H1 (cell line): ENCODE measurements around the gene NAP1L2. TPM values are rescaled to one million over a fixed set of nuclear protein-coding genes. Genes with fewer than 3 reads are reported as not detected.
A peak's percentile ranks its signal among the peaks of the same experiment; 100 is the strongest.

Experiments
- CTCF ChIA-PET: fragments of 300-600 bp; sonication (Branson Sonifier 250); formaldehyde crosslinking; loops from one replicate; lab custom pipeline; 2021; ENCODE audit not compliant: partially characterized antibody; lab: Charles Lee
- POLR2A ChIA-PET: fragments of 300-600 bp; sonication (Branson Sonifier 250); formaldehyde crosslinking; loops from one replicate; lab custom pipeline; 2021; ENCODE audit warnings: inconsistent platforms; ENCODE audit not compliant: partially characterized antibody; lab: Charles Lee
- DNase-seq, 2 experiments: peaks; one replicate each; pipeline versions ENCODE4 v3.0.0 to v3.0.0-alpha.2; 2010 to 2022; ENCODE audit warnings: low spot score in 2 of 2, low read depth in 1 of 2, mixed read lengths in 1 of 2
- FAIRE-seq: peaks from 2 replicates; lab custom pipeline; 2011; peaks lifted over from hg19 to GRCh38; lab: Jason Lieb, UNC
- H2AFZ ChIP-seq: 2 replicates; pipeline ENCODE4 v1.8.1; 2012; ENCODE audit warnings: low read length, inconsistent platforms
- H2AK5ac ChIP-seq: 2 replicates; pipeline ENCODE4 v1.6.1; 2013; ENCODE audit warnings: low read depth, low read length
- H2BK120ac ChIP-seq: replicated peaks from 2 replicates; pipeline ENCODE3; 2013; ENCODE audit warnings: low read depth, low read length, inconsistent platforms
- H2BK12ac ChIP-seq: 2 replicates; pipeline ENCODE4 v1.6.1; 2013; ENCODE audit warnings: low read depth, low read length
- H2BK15ac ChIP-seq: 2 replicates; pipeline ENCODE4 v1.6.1; 2013; ENCODE audit warnings: low read length
- H2BK20ac ChIP-seq: 2 replicates; pipeline ENCODE4 v1.6.1; 2013; ENCODE audit warnings: low read length
- H2BK5ac ChIP-seq: 2 replicates; pipeline ENCODE4 v1.6.1; 2013; ENCODE audit warnings: low read depth, low read length
- H3K14ac ChIP-seq: 2 replicates; pipeline ENCODE4 v1.6.1; 2013; ENCODE audit warnings: inconsistent platforms; ENCODE audit not compliant: insufficient read length
- H3K18ac ChIP-seq: 2 replicates; pipeline ENCODE4 v1.6.1; 2013; ENCODE audit warnings: low read length; ENCODE audit errors: extremely low read depth
- H3K23ac ChIP-seq: 2 replicates; pipeline ENCODE4 v1.6.1; 2013; ENCODE audit warnings: inconsistent platforms; ENCODE audit not compliant: insufficient read length
- H3K23me2 ChIP-seq: 2 replicates; pipeline ENCODE4 v1.6.1; 2013; ENCODE audit warnings: low read depth, low read length
- H3K27ac ChIP-seq: 2 replicates; pipeline ENCODE4 v1.6.1; 2011; ENCODE audit warnings: low read depth, low read length, inconsistent platforms
- H3K27me3 ChIP-seq, 4 experiments: replicated peaks in 1 of 4; 1 replicate in 1 of 4; 2 replicates in 3 of 4; pipeline versions ENCODE4 v1.6.1 to v1.8.1; 2011 to 2013; ENCODE audit warnings: low read length in 3 of 4, mild to moderate bottlenecking in 3 of 4, inconsistent platforms in 2 of 4, mixed read lengths in 2 of 4, moderate library complexity in 1 of 4; ENCODE audit not compliant: control insufficient read depth in 3 of 4, insufficient read depth in 3 of 4; ENCODE audit errors: extremely low read depth in 1 of 4
- H3K36me3 ChIP-seq, 4 experiments: 2 replicates each; pipeline versions ENCODE4 v1.6.1 to v1.8.1; 2011 to 2013; ENCODE audit warnings: mild to moderate bottlenecking in 4 of 4, low read length in 3 of 4, moderate library complexity in 2 of 4, control low read depth in 1 of 4, inconsistent platforms in 1 of 4; ENCODE audit not compliant: insufficient read depth in 4 of 4, control insufficient read depth in 2 of 4
- H3K4ac ChIP-seq: replicated peaks from 2 replicates; pipeline ENCODE3; 2013; ENCODE audit warnings: low read length, low read depth, mixed read lengths, inconsistent platforms; ENCODE audit not compliant: insufficient read length
- H3K4me1 ChIP-seq, 4 experiments: replicated peaks in 1 of 4; 1 replicate in 1 of 4; 2 replicates in 3 of 4; pipeline versions ENCODE4 v1.6.1 to v1.8.1; 2011 to 2013; ENCODE audit warnings: low read length in 3 of 4, inconsistent platforms in 2 of 4, mixed read lengths in 1 of 4; ENCODE audit not compliant: insufficient read depth in 4 of 4, control insufficient read depth in 3 of 4
- H3K4me2 ChIP-seq, 2 experiments: 2 replicates each; pipeline versions ENCODE4 v1.6.1 to v1.8.1; 2011 to 2013; ENCODE audit warnings: low read depth in 2 of 2, low read length in 2 of 2, control low read depth in 1 of 2, inconsistent platforms in 1 of 2, mild to moderate bottlenecking in 1 of 2; ENCODE audit not compliant: insufficient read depth in 1 of 2
- H3K4me3 ChIP-seq, 4 experiments: fragments of 200-600, 300-600 bp in 1 of 4; sonication (generic), shearing (Covaris generic), sonication (Bioruptor Twin) in 1 of 4; 2 replicates each; pipeline versions ENCODE4 v1.5.1 to v1.8.1; 2011 to 2016; ENCODE audit warnings: low read length in 4 of 4, low read depth in 3 of 4, control low read depth in 2 of 4, inconsistent platforms in 2 of 4, mild to moderate bottlenecking in 2 of 4, mixed read lengths in 1 of 4, moderate library complexity in 1 of 4; ENCODE audit not compliant: insufficient read depth in 2 of 4; ENCODE audit errors: extremely low read depth in 1 of 4
- H3K56ac ChIP-seq: replicated peaks from 2 replicates; pipeline ENCODE3; 2013; ENCODE audit warnings: low read depth, mild to moderate bottlenecking, mixed read lengths, low read length, inconsistent platforms; ENCODE audit not compliant: insufficient read length
- H3K79me1 ChIP-seq: 2 replicates; pipeline ENCODE4 v1.6.1; 2013; ENCODE audit warnings: low read depth, low read length, control low read depth
- H3K79me2 ChIP-seq, 2 experiments: 2 replicates each; pipeline versions ENCODE4 v1.6.1 to v1.8.1; 2012 to 2013; ENCODE audit warnings: low read length in 2 of 2, mild to moderate bottlenecking in 2 of 2, inconsistent platforms in 1 of 2; ENCODE audit not compliant: insufficient read depth in 2 of 2, control insufficient read depth in 1 of 2
- H3K9ac ChIP-seq, 4 experiments: replicated peaks in 1 of 4; 1 replicate in 1 of 4; 2 replicates in 3 of 4; pipeline versions ENCODE4 v1.6.1 to v1.8.1; 2011 to 2013; ENCODE audit warnings: low read depth in 3 of 4, low read length in 3 of 4, control low read depth in 2 of 4, mild to moderate bottlenecking in 2 of 4, moderate library complexity in 2 of 4, inconsistent platforms in 1 of 4; ENCODE audit errors: extremely low read depth in 1 of 4
- H3K9me3 ChIP-seq, 2 experiments: 2 replicates each; pipeline versions ENCODE4 v1.6.1 to v1.8.1; 2012 to 2013; ENCODE audit warnings: mild to moderate bottlenecking in 2 of 2, moderate library complexity in 2 of 2, control low read depth in 1 of 2, inconsistent platforms in 1 of 2, low read depth in 1 of 2, low read length in 1 of 2, mixed read lengths in 1 of 2; ENCODE audit not compliant: insufficient read depth in 2 of 2
- H4K20me1 ChIP-seq, 2 experiments: replicated peaks in 1 of 2; 2 replicates each; pipeline versions ENCODE3 to v1.8.1; 2011 to 2013; ENCODE audit warnings: inconsistent platforms in 2 of 2, low read length in 2 of 2, mild to moderate bottlenecking in 1 of 2; ENCODE audit not compliant: insufficient read depth in 2 of 2, control insufficient read depth in 1 of 2
- H4K5ac ChIP-seq: 2 replicates; pipeline ENCODE4 v1.6.1; 2013; ENCODE audit warnings: low read length, low read depth, mixed read lengths, inconsistent platforms; ENCODE audit not compliant: insufficient read length
- H4K8ac ChIP-seq: 2 replicates; pipeline ENCODE4 v1.8.0; 2013; ENCODE audit warnings: mild to moderate bottlenecking, moderate library complexity, low read length, inconsistent platforms; ENCODE audit not compliant: insufficient read depth; ENCODE audit errors: extremely low read depth
- H4K91ac ChIP-seq: replicated peaks from 2 replicates; pipeline ENCODE3; 2013; ENCODE audit warnings: low read length, mixed read lengths, inconsistent platforms; ENCODE audit not compliant: insufficient read length
- ATF2 ChIP-seq: IDR thresholded peaks from 2 replicates; pipeline ENCODE4 v1.6.1; 2012; ENCODE audit warnings: low read length, inconsistent platforms
- CBX5 ChIP-seq: fragments of 300-800, 300-1000 bp; sonication (generic); IDR thresholded peaks from 2 replicates; pipeline ENCODE4 v1.7.1; 2016; ENCODE audit warnings: antibody characterized with exemption, low read length, low read depth
- E2F6 ChIP-seq: IDR thresholded peaks from 2 replicates; pipeline ENCODE4 v1.6.1; 2012; ENCODE audit warnings: inconsistent platforms
- JUND ChIP-seq: IDR thresholded peaks from 2 replicates; pipeline ENCODE4 v1.6.1; 2011; ENCODE audit warnings: mild to moderate bottlenecking, improper control_type of control experiment, low read length
- MAFK ChIP-seq: IDR thresholded peaks from 2 replicates; pipeline ENCODE4 v1.6.1; 2012; ENCODE audit warnings: low read depth, mild to moderate bottlenecking, improper control_type of control experiment, low read length
- NANOG ChIP-seq: IDR thresholded peaks from 2 replicates; pipeline ENCODE4 v1.6.1; 2011; ENCODE audit warnings: low read length, low read depth, mild to moderate bottlenecking, inconsistent platforms; ENCODE audit not compliant: insufficient read depth, poor library complexity, severe bottlenecking
- POU5F1 ChIP-seq: IDR thresholded peaks from 2 replicates; pipeline ENCODE4 v1.6.1; 2011; ENCODE audit warnings: low read depth, mild to moderate bottlenecking, low read length, moderate library complexity
- SIX5 ChIP-seq: IDR thresholded peaks from 2 replicates; pipeline ENCODE4 v1.6.1; 2011; ENCODE audit warnings: mild to moderate bottlenecking, low read depth, low read length
- WGBS, 2 experiments: shearing (Covaris generic) in 1 of 2; methylation state at CpG; one replicate each; pipeline versions ENCODE4 v1.1.6 to v1.1.7; 2013 to 2015; ENCODE audit warnings: low lambda C conversion rate in 2 of 2, mixed read lengths in 2 of 2, inconsistent platforms in 1 of 2, low coverage in 1 of 2, missing lambda C conversion rate in 1 of 2; ENCODE audit not compliant: insufficient replicate concordance in 2 of 2, insufficient coverage in 1 of 2, insufficient read length in 1 of 2; ENCODE audit errors: extremely low coverage in 1 of 2, missing lambda C conversion rate in 1 of 2; 5-methylcytosine and 5-hydroxymethylcytosine counted together
- polyA plus RNA-seq, 7 experiments: library from polyadenylated mRNA; depleted of rRNA in 3 of 7; stranded (reverse) in 5 of 7; unstranded in 2 of 7; fragments of >200 nt in 5 of 7; fragments of 200-250 nt in 2 of 7; gene quantifications; 1 replicate in 5 of 7; 2 replicates in 1 of 7; 4 replicates in 1 of 7; pipeline versions ENCODE4 v1.2.1 to v1.2.3, GENCODE V29; 2011 to 2013; ENCODE audit warnings: missing spikeins in 2 of 7, mixed read lengths in 2 of 7
- total RNA-seq: library from RNA; stranded (reverse); fragmentation: NEBNext Ultra II Directional; extraction: Animal tissue kit (Norgen Biotek cat#: 25700); gene quantifications from 2 replicates; pipeline ENCODE4 v1.2.1, GENCODE V29; 2021

NAP1L2 gene
- total and polyA plus RNA-seq, 2 of the 8 experiments (the other 6 are each of a cell fraction or from before 2014, with no cell fraction given): 4.5 to 15.8 TPM

GRCh38 chrX:73215246-73215645 lies 595 bp upstream of the NAP1L2 start:
- Histone ChIP-seq H3K4me2 (peak overlapping the region; percentile 72 to 85), H2BK120ac (no peak overlapping the region)
- TF ChIP-seq ATF2: no peak
- no peak for TF ChIP-seq POU5F1
- TF ChIP-seq E2F6: no peak
- TF ChIP-seq NANOG: no peak
- no peak for TF ChIP-seq JUND
- TF ChIP-seq CBX5: no peak
- no peak for TF ChIP-seq MAFK
- TF ChIP-seq SIX5: no peak
- TF ChIP-seq, all 59 proteins: peak for 0
- Histone ChIP-seq H3K56ac (no peak overlapping the region), H3K27me3 (no peaks in the 10 kb centered on the region), H3K4ac (no peak overlapping the region), H4K5ac (no peak overlapping the region), H3K79me2 (peaks cover 0 to 9% of the 10 kb centered on the region in 2 experiments; a peak in 2 of 4 replicates), H3K4me1 (no peaks in the 10 kb centered on the region), H2BK20ac (no peak overlapping the region), H3K79me1 (no peaks in the 10 kb centered on the region), H2AFZ (peak overlapping the region; percentile 70; the same call in 1 of the 2 replicates), H4K91ac (no peak overlapping the region), H3K36me3 (no peaks in the 10 kb centered on the region), H2AK5ac (no peak overlapping the region), H3K18ac (no peak overlapping the region), H3K23ac (no peak overlapping the region), H2BK12ac (no peak overlapping the region), H3K9ac (peak overlapping the region in 2 of 4 experiments; percentile 43 to 73; a peak in 1 of 7 replicates), H4K8ac (no peak overlapping the region), H3K23me2 (no peaks in the 10 kb centered on the region), H2BK5ac (no peak overlapping the region), H4K20me1 (no peaks in the 10 kb centered on the region), H3K14ac (no peak overlapping the region), H3K4me3 (peak overlapping the region; percentile 61 to 95 (median 82)), H3K9me3 (no peaks in the 10 kb centered on the region), H3K27ac (no peak overlapping the region), H2BK15ac (no peak overlapping the region)
- no peak for FAIRE-seq
- WGBS, 2 experiments: 38% methylated on average over 4 of the region's 8 CpGs; no CpG with 5 or more reads in 1 of the 2 experiments
- no peak for DNase-seq
- ChIA-PET CTCF (interaction anchor here (1.5 kb wide), 1 partner anchor 53 kb away, joined by 3 read pairs; no protein-coding TSS in a partner anchor), POLR2A (no interaction called here)
